Measurements from ENCODE around the gene FCHSD2.
"Not testable (repeated sequence)": the region's sequence is repeated elsewhere in the genome, so short reads cannot be mapped to it uniquely, and the experiment has no call there.

FCHSD2 gene

GRCh38 chr11:72829884-72830533, 312.1 kb downstream of the FCHSD2 start:
- no peak for FAIRE-seq

- FAIRE-seq: no peak
Measured at GRCh38 chr11:72829178-72829577, 312.9 kb downstream of the FCHSD2 start.

DNA sequence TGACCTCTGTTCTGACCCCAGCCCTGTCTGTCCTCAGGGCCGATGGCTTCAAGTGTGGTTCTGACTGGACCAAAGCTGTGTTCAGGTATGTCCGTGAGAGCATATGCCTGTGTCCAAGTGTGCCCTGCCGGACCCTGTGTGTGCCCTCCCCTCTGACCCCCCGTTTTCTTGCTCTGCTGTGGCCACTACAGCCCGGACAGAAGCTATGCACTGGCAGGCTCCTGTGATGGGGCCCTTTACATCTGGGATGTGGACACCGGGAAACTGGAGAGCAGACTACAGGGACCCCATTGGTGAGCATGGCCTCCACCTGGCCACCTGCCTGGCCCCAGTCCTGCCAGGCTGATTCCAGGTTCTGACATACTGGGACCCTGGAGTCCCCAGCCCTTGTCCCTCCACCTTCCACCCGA, 313.4 kb downstream of the FCHSD2 start:
- no peak for FAIRE-seq

DNA sequence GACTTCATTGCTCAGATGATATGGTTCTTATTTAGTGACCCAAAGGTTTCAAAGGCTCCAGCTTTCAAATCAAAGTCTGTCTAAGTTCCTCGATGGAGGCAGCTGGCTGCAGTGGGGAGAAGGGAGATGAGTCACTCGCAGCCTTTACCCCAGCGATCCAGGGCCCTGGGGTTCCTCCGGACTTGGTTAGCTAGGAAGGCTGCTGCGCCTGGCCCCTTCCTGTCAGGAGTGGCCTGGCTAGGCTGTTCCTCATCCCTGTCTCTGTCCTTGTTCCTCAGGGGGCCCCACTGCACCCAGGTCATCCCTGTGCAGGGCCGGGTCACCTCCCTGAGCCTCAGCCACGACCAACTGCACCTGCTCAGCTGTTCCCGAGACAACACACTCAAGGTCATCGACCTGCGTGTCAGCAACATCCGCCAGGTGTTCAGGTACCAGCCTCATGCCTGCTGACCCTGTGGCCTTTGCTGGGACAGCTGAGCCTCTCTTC, 314.0 kb downstream of the FCHSD2 start:
- no peak for FAIRE-seq

GRCh38 chr11:72827656-72828055, 314.5 kb downstream of the FCHSD2 start:
- FAIRE-seq: not testable (repeated sequence)

GRCh38 chr11:72826942-72827480, 315.1 kb downstream of the FCHSD2 start:
- FAIRE-seq: no peak

DNA sequence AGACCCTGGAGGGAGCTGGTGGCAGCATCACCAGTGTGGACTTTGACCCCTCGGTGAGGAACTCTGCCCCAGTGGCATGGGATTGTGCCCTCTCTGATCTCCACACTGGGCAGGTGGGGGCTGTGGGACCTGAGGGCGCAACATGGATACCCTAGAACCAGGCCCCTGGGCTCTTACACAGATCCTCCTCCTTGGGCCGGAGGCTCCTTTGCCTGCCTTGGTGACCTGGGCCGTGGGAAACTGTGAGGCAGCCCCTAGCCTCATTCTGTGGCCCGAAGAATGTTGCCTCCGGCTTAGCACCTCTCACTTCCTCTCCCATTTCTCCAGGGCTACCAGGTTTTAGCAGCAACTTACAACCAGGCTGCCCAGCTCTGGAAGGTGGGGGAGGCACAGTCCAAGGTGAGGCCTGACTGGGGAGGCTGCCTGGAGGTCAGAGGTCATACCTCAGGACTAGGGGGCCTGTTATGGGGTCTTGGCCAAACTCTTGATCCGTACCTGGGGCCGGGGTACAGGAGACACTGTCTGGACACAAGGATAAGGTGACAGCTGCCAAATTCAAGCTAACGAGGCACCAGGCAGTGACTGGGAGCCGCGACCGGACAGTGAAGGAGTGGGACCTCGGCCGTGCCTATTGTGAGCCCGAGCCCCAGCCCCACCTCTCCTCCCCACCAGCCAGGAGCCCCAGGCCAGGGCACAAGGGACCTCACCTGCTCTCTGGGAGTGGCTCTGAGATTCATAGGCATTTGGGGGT, 315.8 kb downstream of the FCHSD2 start:
- no peak for FAIRE-seq

DNA sequence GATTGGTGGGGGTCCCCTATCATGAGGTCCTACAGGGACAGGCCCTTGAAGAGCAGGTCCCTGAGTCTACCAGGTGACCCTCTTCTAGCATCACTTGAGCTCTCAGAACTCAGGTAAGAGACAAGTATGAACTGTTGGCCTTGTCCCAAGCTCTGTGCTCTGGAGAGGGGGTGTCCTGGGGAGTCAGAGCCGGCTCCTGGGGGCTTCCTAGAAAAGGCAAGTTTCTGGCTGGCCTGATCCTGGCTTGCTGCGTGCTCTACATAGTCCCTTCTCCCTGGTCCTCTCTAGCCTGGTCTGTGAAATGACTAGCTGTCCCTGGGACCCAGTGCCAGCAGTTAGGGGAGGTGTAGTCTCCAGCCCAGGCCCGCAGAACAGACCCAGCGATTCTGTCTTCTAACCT, 316.5 kb downstream of the FCHSD2 start:
- FAIRE-seq: no peak

DNA sequence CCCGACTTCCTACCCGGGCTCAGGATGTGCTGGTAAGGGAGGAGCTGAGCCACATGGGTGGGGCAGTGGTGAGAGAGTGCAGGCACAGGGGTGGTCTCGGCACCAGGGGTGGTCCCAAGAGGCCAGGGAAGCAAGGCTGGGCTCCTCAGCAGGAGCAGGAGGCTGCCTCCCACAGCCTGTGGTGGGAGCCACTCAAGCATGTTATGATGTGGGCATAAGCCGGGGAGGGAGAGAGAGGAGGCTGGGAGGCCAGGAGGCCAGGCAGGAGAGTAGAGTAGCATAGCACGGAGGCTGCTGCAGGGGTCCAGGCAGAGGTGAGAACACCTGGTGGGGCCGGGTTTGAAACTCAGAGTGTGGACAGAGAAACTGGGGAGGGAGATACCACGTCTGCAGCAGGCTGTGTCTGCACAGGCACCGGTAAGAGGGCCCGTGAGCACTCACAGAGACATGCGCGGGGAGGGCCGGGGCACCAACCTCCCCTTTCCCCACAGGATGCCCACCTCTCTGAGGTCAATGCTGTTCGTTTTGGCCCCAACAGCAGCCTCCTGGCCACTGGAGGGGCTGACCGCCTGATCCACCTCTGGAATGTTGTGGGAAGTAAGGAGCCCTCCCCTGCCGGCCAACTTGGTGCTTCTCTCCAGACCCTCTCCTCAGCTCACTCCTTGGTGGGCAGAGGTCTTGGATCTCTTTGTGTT, 317.2 kb downstream of the FCHSD2 start:
- FAIRE-seq: no peak

DNA sequence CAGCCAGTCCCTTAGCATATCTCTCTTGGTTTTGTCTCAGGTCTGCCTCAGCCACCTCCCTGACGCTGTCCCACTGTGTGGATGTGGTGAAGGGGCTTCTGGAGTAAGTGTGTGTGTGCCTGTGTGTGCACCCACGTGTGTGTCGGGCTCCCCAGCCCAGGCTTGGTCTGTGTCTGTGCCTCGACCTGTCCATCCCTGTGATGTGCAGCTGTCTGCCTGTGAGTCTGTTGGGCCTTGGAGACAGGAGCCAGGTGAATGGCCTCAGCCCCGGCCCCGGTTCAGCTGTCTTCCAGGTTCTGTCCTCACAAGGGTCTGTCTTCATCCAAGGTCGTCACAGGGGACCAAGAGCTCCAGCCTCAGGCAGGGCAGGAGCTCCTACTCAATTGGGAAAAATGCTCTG, 318.1 kb downstream of the FCHSD2 start:
- no peak for FAIRE-seq

- FAIRE-seq: no peak
Measured at GRCh38 chr11:72823105-72823804, 318.9 kb downstream of the FCHSD2 start.

DNA sequence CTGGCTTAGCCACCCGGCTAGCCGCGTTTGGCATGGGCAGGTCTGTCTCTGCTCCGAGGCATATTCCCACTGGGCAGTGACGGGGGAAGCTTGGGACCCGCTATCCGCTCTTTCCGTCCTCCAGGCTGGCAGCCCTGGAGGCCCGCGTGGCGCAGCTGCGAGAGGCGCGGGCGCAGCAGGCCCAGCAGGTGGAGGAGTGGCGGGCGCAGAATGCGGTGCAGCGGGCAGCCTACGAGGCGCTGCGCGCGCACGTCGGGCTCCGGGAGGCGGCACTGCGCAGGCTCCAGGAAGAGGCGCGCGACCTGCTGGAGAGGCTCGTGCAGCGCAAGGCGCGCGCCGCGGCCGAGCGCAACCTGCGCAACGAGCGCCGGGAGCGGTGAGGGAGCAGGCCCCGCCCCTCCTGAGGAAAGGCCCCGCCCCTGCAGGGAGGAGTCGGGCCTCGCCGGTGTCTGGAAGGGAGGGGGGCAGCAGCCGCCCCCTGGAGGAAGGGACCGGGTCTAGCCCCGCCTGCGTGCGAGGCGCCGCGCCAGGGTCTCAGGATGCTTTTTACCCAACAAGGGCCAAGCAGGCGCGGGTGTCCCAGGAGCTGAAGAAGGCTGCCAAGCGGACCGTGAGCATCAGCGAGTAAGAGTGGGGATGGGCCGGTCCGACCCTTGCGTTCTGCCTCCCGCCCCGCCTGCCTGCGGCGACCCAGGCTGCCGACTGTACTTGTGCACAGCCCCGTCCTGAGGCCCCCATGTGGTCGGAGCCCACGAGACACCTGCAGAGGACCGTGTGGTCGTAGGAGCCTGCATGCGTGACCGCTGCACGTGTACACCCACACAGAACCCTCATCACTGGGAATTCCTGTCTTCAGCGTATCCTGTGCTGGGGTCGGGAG, 320.0 kb downstream of the FCHSD2 start:
- no peak for FAIRE-seq

DNA sequence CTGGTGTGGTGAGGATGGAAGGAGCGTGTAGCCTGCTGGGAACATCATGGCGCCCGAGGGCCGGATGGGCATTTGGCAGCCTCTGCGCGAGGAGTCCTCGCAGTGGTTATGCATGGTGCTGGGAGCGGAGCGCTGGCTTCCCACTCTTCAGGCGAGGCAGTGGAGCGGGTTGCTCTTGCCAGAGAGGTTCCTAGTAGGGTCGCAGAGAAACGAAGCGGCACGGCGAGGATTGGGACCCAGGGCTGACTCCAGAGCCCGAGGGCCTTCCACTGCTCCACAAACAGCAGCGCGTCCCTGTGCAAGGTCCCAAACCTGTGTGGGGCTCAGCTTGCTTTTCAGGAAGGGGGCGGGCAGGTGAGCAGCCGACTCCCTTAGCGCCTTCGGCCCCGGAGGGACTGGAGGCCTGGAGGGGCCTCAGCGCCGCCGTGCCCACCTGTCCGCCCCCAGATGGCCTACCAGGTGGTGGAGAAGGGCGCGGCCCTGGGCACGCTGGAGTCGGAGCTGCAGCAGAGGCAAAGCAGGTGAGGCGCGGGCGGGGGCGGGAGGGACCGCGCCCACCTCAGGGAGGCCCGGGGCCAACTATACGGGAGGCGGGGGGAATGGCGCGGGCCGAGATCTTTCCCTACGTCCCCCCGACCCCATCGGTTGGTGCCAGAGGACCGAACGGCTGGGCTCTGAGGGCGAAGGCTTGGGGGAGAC, 320.7 kb downstream of the FCHSD2 start:
- no peak for FAIRE-seq

GRCh38 chr11:72820439-72821139, 321.5 kb downstream of the FCHSD2 start:
- no peak for FAIRE-seq

DNA sequence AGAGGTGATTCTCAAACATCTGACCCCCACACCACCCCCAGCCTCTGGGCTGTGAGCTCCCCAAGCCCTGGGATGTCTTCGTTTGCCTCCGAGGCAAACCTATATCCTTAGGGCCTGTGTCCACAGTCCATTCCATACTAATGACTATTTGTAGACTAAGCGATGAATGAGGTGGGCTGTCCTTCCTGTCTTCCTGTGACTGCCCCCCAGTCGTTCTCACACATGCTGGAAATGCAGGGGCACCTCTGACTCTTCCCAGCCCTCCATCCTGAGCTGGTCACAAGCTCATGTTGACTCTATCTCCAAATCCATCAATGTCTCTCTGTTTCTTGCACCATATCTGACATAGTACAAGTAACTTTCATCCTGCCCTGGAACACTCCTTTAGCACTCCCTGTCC, 323.1 kb downstream of the FCHSD2 start:
- no peak for FAIRE-seq

GRCh38 chr11:72817966-72818365, 324.2 kb downstream of the FCHSD2 start:
- no peak for FAIRE-seq

GRCh38 chr11:72816404-72816990, 325.6 kb downstream of the FCHSD2 start:
- no peak for FAIRE-seq

GRCh38 chr11:72815110-72815618, 327.0 kb downstream of the FCHSD2 start:
- FAIRE-seq: no peak

DNA sequence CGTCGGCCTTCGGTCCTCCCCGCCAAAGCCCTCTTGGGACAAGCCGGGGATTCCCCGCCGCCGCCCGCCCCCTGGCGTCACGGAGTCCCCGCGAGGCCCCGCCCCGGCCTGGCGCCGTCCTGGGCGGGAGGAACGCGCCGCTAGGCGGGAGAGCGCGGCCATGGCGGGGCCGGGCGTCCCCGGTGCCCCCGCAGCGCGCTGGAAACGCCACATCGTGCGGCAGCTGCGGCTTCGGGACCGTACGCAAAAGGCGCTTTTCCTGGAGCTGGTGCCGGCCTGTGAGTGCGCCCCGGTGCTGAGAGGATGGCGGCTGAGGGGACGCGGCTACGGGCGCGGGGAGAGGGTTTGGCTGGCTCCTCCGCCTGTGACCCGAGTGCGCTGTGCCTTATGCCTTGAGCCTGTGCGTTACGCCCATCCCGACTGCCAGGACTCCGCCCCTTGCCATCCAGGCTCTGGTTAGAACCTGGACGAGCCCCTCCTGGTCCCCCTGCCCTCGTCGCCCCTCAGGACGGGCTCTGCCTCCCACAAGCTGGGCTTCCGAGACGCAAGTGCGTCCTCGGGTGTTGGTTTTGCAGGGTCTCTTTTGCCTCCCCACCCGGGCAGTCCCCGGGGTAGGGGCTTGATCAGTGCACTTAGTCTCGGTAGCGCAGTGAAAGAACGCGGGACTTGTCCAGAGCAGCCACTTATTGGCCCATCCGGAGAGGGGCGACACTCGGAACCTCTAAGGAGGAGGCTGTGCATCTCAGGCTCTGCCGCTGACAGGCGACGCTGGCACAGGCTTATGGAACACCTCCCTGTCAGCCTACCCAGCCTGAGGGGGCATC, 327.6 kb downstream of the FCHSD2 start, which contains the start of gene ATG16L2:
ATG16L2 (plus strand) TSS at position 126 of the 824 bp plus-strand sequence; CDS start at position 161, 35 bp downstream.
- FAIRE-seq: no peak
